Measurements from ENCODE around the gene MDM2.
"Not testable (repeated sequence)": the region's sequence is repeated elsewhere in the genome, so short reads cannot be mapped to it uniquely, and the experiment has no call there.

MDM2 gene

GRCh38 chr12:68806488-68807237 is 1.3 kb upstream of the MDM2 start:
- no peak for DNase-seq

GRCh38 chr12:68807274-68807575 is 752 bp upstream of the MDM2 start:
- not testable (repeated sequence) for DNase-seq

GRCh38 chr12:68808388-68809189 is 612 bp downstream of the MDM2 start:
- DNase-seq: peak; percentile 78 to 86

DNA sequence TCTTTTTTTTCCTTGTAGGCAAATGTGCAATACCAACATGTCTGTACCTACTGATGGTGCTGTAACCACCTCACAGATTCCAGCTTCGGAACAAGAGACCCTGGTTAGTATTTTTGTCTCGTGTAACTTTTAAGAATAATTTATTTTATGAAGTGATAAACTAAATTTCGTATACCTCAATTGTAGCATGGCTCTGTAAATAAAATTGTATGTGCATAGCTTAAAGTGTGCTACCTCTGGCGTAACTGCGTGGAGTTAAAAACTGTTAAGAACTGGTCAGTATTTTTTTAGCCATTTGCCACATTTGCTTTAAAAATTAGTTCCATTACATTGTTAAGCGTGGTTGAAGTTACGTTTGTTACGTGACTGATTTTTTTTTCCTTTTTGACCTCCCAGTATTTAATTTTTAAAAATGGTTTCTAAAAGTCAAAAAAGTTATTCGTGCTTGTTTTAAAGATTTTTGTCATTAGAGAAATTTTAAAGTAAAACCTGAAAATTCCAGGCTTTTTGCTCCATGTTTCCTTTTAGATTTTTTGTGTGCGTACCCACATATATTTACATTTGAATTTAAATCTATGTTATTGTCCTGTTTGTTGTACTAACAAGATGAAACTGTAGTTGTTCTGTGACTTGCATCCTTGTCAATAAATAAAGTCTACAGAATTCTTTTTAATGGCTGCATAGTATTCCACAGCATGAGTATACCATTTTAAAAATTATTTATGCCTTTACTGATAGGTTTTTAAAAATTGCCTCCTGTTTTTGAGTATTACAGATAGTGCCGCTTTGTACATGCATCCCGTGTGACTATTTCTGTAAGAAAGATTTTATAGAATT is 1.4 kb downstream of the MDM2 start:
- no peak for DNase-seq

DNA sequence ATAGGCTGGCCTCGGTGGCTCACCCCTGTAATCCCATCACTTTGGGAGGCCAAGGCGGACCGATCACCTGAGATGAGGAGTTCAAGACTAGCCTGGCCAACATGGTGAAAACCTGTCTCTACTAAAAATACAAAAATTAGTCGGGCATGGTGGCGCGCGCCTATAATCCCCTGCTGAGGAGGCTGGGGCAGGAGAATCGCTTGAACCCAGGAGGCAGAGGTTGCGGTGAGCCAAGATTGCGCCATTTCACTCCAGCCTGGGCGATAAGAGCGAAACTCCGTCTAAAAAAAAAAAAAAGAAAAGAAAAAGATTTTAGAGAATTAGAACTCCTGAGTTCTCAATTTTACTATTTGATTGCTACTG is 2.0 kb downstream of the MDM2 start:
- not testable (repeated sequence) for DNase-seq

- DNase-seq: not testable (repeated sequence)
Measured at GRCh38 chr12:68811573-68811972, 3.6 kb downstream of the MDM2 start.

- no peak for DNase-seq
Measured at GRCh38 chr12:68812553-68813241, 4.7 kb downstream of the MDM2 start.

DNA sequence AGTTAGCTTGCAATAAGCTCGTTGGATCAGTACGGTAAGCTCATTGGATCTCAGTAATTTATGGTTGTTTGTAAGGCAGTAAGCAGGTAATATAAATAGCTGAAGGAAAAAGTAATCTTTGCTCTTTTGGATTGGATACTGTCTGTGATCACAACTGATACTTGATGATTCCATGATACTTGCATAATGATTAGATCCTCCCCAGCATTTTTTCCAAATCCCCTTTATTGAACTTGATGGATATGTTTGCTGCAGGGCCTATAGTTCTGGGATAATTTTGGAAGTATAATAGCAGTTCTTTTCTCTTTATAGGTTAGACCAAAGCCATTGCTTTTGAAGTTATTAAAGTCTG is 5.2 kb downstream of the MDM2 start:
- no peak for DNase-seq

DNA sequence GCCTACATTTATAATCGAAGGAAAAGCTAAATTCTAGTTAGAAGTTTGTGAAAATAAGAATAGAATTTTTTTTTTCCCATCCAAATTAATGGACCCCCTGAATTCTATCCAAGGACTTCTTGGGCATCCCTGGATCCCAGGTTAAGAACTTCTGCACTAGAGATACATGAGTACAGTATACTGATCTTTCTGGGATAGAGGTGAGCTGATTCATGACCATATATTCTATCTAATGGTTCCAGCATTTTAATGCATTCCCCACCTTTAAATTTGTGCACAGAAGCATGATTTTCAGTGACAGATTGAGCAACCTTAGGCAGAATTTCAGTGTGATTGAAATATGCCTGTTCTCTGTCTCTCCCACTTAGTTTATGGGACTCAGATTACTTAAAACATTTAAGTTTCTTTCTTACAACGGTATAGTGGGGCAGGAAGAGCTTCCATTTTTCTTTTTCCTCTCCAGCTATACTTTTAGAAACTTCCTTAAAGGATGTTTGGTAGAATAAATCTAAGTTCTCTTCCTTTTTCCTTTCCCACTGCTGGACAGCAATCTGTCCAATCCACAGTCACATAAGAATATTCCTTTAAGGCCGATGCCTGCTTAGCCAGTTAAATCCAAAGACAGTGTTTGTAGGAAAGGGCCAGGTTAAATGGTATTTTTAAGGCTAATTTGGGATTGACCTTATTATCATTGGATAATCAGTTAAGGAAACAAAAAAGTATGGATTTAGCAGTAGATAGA is 6.7 kb downstream of the MDM2 start:
- DNase-seq: no peak

DNA sequence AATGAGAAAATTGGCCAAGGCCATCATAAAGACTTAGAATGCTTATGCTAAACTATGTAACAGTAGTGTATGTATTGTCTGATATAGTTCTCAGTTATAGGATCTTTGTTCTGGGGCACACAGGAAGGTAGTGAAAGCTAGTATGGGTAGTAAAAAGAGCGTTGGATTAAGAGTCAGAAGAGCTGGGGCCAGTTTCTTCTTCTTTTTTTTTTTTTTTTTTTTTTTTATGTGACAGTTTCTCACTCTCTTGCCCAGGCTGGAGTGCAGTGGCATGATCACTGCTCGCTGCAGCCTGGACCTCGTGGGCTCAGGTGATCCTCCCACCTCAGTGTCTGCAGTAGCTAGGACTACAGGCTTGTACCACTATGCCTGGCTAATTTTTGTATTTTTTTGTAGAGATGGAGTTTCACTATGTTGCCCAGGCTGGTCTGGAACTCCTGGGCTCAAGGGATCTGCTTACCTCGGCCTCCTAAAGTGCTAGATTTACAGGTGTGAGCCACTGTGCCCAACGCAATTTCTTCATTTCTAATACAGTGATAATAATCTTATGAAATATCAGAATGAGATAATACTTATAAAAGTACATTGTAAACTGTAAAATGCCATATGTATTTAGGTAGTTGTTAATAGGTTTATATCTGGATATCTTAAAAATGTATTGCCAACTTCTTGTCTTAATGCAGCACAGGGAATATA is 7.4 kb downstream of the MDM2 start:
- DNase-seq: no peak

- no peak for DNase-seq
Measured at GRCh38 chr12:68815928-68816800, 8.2 kb downstream of the MDM2 start.

DNA sequence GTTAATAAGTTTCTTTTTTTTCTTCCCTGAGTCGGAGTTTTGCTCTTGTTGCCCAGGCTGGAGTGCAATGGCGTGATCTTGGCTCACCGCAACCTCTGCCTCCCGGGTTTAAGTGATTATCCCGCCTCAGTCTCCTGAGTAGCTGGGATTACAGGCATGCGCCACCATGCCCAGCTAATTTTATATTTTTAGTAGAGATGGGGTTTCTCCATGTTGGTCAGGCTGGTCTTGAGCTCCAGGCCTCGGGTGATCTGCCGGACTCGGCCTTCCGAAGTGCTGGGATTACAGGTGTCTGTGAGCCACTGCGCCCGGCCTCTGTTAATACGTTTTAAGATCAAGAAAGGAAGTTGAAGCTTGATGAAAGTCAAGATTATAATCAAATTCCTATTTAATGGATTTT is 11.5 kb downstream of the MDM2 start:
- not testable (repeated sequence) for DNase-seq

DNA sequence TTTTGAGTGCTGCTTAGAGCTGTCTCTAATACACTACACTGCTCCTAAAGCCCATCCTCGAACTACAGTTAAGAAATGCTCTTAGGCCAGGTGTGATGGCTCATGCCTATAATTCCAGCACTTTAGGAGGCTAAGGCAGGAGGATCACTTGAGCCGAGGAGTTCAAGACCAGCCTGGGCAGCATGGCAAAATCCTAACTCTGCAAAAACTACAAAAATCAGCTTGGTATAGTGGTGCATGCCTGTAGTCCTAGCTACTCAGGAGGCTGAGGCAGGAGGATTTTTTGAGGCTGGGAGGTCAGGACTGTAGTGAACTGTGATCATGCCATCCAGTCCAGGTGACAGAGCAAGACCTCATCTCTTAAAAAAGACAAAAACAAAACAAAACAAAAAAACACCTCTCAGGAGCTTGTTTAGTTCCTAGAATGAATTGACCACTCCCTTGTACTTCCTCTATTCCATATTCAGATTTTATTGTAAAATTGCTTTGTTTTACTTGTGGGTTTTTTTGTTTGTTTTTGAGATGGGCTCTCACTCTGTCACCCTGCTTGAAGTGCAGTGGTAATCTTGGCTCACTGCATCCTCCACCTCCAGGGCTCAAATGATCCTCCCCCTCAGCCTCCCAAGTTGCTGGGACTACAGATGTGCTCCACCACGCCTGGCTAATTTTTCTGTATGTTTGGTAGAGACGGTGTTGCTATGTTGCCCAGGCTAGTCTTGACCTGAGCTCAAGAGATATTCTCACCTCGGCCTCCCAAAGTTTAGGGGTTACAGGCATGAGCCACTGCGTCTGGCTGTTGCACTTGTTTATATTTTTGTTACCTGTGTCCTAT is 13.6 kb downstream of the MDM2 start:
- no peak for DNase-seq

DNA sequence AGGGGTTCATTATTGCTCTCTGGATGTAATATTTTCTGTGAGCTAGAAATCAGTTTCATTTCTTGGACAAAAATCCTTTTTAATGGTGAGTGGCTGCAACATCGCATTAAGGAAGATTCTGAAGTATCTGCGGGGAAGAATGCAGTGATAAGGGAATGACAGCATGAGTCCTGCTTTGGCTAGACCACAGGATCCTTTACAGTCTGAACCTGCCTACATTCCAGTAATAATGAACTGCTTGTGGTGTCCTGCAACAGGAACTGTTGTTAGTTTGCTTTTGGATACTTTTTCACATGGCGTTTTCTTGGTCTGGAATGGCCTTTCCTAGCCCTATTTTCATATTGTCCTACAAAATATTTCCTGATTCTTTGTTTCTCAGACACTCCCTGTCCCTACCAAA is 15.7 kb downstream of the MDM2 start:
- DNase-seq: no peak

GRCh38 chr12:68824131-68824530 is 16.2 kb downstream of the MDM2 start:
- DNase-seq: no peak

- no peak for DNase-seq
Measured at GRCh38 chr12:68824597-68825250, 16.7 kb downstream of the MDM2 start.

- no peak for DNase-seq
Measured at GRCh38 chr12:68825569-68826217, 17.7 kb downstream of the MDM2 start.

- DNase-seq: no peak
Measured at GRCh38 chr12:68827895-68828671, 20.1 kb downstream of the MDM2 start.
